ENCODE results near the gene LDB2.
"Not testable (repeated sequence)": the region's sequence is repeated elsewhere in the genome, so short reads cannot be mapped to it uniquely, and the experiment has no call there.

Gene LDB2

DNA sequence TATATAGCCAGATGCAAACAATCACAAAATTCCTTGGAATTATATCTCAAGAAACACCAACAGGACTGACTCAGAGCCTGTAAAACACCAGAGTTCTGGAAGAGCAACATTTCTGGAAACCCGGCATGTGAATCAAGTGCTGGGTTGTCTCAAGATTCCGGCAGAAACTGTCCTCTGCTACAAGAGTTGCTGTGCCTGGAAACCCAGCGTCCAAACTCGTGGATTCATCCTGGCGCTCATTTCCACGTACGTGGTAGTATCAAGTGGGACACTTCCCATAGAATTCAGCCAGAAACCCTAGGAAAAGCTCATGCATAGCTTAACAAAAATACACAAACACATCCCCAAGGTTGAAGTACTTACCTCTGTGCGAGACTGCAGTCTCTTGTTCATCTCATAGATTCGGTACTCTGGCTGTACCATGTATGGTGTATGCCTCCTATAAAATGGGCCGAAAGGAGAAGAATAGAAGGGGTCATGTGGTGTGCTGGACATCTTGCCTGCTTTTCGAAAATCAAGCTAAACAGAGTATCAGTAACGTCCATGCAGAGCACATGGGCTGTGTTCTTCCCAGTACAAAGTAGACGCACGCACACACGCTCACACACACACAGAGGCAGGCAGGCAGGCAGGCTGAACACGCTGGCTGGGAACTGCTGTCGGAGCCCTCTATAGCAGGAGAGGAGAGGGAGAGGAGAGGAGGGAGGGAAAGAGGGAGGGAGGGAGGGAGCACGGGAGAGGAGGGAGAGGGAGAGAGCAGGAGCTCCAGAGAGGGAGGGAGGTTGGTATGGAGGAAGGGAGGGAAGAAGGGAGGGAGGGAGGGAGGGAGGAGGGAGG lies at the start of gene LDB2:
TSS of gene LDB2 (minus strand) at position 655 of the 837 bp plus-strand sequence.
- TF ChIP-seq POLR2AphosphoS5 (IDR thresholded peaks at IDR 0.05; ENCODE audit: borderline replicate concordance, low read depth, low read length) (peak; percentile 24; the same call in 1 of the 2 replicates), FOXP2 (optimal IDR thresholded peaks at IDR 0.05; ENCODE audit: control extremely low read depth, extremely low read length, insufficient read depth) (no peak)
- H3K4me3 ChIP-seq = peak within 1 kb of the TSS; percentile 90
- peak within 1 kb of the TSS; percentile 86 for H3K9ac ChIP-seq (ENCODE audit: insufficient read length)
- no peaks in the 10 kb centered on the region for H3K9me3 ChIP-seq (ENCODE audit: low read depth, low read length)
- DNase-seq (ENCODE audit: low read depth, low spot score) = no peak
- peak within 1 kb of the TSS; percentile 64 for H3K27ac ChIP-seq
- H3K36me3 ChIP-seq (ENCODE audit: insufficient read depth, low read length) = no peaks in the 10 kb centered on the region

DNA sequence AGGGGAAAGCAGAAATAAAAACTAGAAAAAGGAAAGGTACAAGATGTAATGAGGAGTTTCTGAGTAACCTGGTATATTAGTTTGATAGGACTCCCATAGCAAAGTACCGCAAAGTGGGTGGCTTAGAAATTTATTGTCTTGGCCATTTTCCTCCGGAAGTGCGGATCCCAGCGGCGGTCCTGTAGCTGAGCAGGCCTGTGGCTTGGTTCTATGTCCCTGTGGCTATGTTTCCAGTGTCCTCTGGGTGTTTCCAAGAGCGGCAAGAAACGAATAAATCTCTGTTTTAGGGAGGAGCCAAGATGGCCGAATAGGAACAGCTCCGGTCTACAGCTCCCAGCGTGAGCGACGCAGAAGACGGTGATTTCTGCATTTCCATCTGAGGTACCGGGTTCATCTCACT lies 44.0 kb upstream of the LDB2 start:
- H3K27ac ChIP-seq = no peak overlapping the region
- no peak overlapping the region for H3K4me3 ChIP-seq
- no peak for TF ChIP-seq POLR2AphosphoS5 (IDR thresholded peaks at IDR 0.05; ENCODE audit: borderline replicate concordance, low read depth, low read length)
- no peak for TF ChIP-seq FOXP2 (optimal IDR thresholded peaks at IDR 0.05; ENCODE audit: control extremely low read depth, extremely low read length, insufficient read depth)
- no peak for TF ChIP-seq EZH2 (IDR thresholded peaks at IDR 0.05)

DNA sequence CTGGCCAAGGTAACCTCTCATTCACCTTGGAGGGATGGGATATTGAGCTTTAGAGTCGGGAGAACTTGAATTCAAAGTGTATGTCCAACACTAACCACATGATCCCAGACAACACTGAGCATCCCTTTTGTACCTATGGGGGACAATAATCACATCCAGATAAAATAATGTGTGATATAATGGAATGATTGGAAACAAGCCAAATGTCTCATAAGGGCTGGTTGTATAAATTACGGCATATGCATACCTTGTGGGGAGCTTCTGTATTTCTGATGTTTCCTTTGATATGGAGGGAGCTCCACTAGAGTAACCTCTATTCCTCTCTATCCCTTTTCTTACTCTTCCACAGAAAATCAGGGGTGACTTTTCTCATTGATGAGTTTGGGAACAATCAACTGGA lies 40.7 kb upstream of the LDB2 start:
- Histone ChIP-seq H3K9me3 (ENCODE audit: low read depth, low read length) (no peaks in the 10 kb centered on the region), H3K36me3 (ENCODE audit: insufficient read depth, low read length) (no peaks in the 10 kb centered on the region), H3K9ac (ENCODE audit: insufficient read length) (no peak overlapping the region), H3K4me3 (no peak overlapping the region), H3K27ac (no peak overlapping the region)
- DNase-seq (ENCODE audit: low read depth, low spot score) = no peak
- no peak for TF ChIP-seq FOXP2 (optimal IDR thresholded peaks at IDR 0.05; ENCODE audit: control extremely low read depth, extremely low read length, insufficient read depth)
- TF ChIP-seq EZH2 (IDR thresholded peaks at IDR 0.05) = no peak
- no peak for TF ChIP-seq POLR2AphosphoS5 (IDR thresholded peaks at IDR 0.05; ENCODE audit: borderline replicate concordance, low read depth, low read length)

More for the DNA sequence above, 44.0 kb upstream of the LDB2 start:
- H3K9me3 ChIP-seq (ENCODE audit: low read depth, low read length) = no peaks in the 10 kb centered on the region
- no peak overlapping the region for H3K9ac ChIP-seq (ENCODE audit: insufficient read length)
- DNase-seq (ENCODE audit: low read depth, low spot score) = no peak
- H3K36me3 ChIP-seq (ENCODE audit: insufficient read depth, low read length) = no peaks in the 10 kb centered on the region

DNA sequence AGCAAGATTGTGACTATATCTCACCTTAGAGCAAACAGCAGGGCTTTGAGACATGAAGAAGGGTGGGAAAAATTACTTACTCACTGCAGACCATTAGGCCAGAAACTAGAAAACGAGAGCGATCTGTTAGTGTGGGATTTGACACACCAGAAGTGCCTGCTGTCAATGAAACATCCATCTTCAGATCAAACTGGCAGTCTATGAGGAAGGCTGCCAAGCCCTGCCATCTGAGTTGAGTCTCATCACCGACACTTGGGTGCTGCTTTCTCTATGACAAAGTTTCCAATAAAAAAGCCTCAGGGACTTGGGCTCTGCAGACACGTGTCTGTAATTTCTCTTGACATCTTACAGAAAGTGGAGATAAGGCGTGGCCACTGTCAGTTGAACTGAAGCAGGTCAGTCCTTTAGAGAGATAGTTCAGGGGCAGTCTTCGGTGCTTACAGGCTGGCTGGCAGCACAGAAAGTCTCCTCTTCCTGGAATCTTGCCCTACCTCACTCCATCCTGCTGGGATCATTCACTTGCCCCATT lies 40.1 kb upstream of the LDB2 start:
- Histone ChIP-seq H3K9ac (ENCODE audit: insufficient read length) (no peak overlapping the region), H3K4me3 (no peak overlapping the region), H3K27ac (no peak overlapping the region), H3K9me3 (ENCODE audit: low read depth, low read length) (no peaks in the 10 kb centered on the region), H3K36me3 (ENCODE audit: insufficient read depth, low read length) (no peaks in the 10 kb centered on the region)
- TF ChIP-seq POLR2AphosphoS5 (IDR thresholded peaks at IDR 0.05; ENCODE audit: borderline replicate concordance, low read depth, low read length) = no peak
- no peak for TF ChIP-seq FOXP2 (optimal IDR thresholded peaks at IDR 0.05; ENCODE audit: control extremely low read depth, extremely low read length, insufficient read depth)
- no peak for TF ChIP-seq EZH2 (IDR thresholded peaks at IDR 0.05)
- DNase-seq (ENCODE audit: low read depth, low spot score) = no peak

DNA sequence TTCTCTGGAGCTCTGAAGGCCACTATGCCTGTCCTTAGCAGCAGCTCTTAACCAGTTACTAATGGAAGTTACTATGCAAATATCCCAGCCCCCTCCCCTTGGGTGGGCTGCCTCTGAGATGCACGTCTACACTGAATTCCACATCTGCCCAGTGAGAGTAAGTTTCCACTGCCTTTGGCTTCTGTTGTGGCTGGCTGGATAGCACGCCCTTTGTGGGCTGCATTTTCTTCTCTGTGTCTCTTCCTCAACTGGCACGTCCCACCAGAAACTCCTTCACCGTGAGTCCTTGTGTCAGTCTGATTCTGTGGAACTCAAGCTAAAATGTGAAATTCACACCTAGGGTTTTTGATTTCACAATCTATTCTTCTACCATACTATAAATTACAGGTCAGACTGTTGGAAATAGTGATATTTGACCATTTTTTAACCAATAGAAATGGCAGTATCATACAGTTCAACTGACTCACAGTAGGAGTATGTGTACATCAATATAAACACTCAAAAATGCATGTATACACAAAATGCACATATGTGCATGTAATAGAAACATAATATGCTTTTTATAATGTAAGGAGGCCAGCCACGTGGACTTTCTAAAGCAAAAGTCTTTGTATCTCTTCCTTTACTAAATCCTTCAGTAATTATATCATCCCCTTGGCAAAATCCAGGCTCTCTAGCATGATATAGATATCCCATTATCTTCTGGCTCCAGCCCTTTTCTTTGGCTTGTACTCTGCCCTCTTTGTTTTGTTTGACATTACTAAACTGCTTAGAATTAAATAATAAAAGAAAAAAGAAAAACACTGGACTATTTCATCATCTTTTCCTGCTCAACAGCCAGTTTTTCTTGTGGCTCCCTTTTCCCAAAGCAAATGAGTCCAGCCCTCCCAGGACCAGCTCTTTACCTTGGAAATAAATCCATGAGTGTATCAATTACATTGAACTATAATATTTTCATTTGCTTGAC lies 33.2 kb upstream of the LDB2 start:
- no peak for TF ChIP-seq FOXP2 (optimal IDR thresholded peaks at IDR 0.05; ENCODE audit: control extremely low read depth, extremely low read length, insufficient read depth)
- no peak for TF ChIP-seq POLR2AphosphoS5 (IDR thresholded peaks at IDR 0.05; ENCODE audit: borderline replicate concordance, low read depth, low read length)
- no peak for TF ChIP-seq EZH2 (IDR thresholded peaks at IDR 0.05)

DNA sequence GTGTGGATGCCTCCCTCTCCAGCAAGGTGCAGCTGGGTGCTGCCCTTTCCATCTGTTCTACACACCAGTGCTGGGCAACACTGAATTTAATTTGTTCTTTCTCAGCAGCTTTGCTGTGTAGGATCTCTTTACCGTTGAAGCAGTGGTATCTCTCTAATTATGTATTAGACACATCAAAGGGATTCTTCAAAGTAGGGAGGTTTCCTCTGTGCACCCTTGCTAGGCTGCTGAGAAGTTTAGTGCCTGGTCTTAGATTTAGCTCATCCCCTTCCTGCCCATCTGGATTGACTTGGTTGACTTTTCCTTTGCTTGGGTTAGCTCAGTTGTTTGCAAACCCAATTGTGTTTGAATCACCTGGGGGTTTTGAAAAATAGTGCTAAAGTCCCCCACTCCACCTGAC lies 27.8 kb upstream of the LDB2 start:
- H3K9me3 ChIP-seq (ENCODE audit: low read depth, low read length) = no peaks in the 10 kb centered on the region
- H3K36me3 ChIP-seq (ENCODE audit: insufficient read depth, low read length) = no peaks in the 10 kb centered on the region
- no peak overlapping the region for H3K4me3 ChIP-seq
- H3K27ac ChIP-seq = no peak overlapping the region
- no peak overlapping the region for H3K9ac ChIP-seq (ENCODE audit: insufficient read length)
- no peak for DNase-seq (ENCODE audit: low read depth, low spot score)
- no peak for TF ChIP-seq POLR2AphosphoS5 (IDR thresholded peaks at IDR 0.05; ENCODE audit: borderline replicate concordance, low read depth, low read length)
- TF ChIP-seq FOXP2 (optimal IDR thresholded peaks at IDR 0.05; ENCODE audit: control extremely low read depth, extremely low read length, insufficient read depth) = no peak

More for the DNA sequence above, 33.2 kb upstream of the LDB2 start:
- H3K9ac ChIP-seq (ENCODE audit: insufficient read length) = no peak overlapping the region
- H3K36me3 ChIP-seq (ENCODE audit: insufficient read depth, low read length) = no peaks in the 10 kb centered on the region
- H3K27ac ChIP-seq = no peak overlapping the region
- no peaks in the 10 kb centered on the region for H3K9me3 ChIP-seq (ENCODE audit: low read depth, low read length)
- DNase-seq (ENCODE audit: low read depth, low spot score) = no peak
- H3K4me3 ChIP-seq = no peak overlapping the region

DNA sequence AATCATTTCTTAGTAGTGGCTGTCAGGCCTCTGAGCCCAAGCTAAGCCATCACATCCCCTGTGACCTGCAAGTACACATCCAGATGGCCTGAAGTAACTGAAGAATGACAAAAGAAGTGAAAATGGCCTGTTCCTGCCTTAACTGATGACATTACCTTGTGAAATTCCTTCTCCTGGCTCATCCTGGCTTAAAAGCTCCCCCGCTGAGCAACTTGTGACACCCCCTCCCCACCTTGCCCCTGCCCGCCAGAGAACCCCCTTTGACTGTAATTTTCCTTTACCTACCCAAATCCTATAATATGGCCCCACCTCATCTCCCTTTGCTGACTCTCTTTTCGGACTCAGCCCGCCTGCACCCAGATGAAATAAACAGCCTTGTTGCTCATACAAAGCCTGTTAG lies 20.3 kb upstream of the LDB2 start:
- H3K9me3 ChIP-seq (ENCODE audit: low read depth, low read length); H3K4me3 ChIP-seq; H3K9ac ChIP-seq (ENCODE audit: insufficient read length); H3K27ac ChIP-seq; H3K36me3 ChIP-seq (ENCODE audit: insufficient read depth, low read length); DNase-seq (ENCODE audit: low read depth, low spot score): not testable (repeated sequence)

DNA sequence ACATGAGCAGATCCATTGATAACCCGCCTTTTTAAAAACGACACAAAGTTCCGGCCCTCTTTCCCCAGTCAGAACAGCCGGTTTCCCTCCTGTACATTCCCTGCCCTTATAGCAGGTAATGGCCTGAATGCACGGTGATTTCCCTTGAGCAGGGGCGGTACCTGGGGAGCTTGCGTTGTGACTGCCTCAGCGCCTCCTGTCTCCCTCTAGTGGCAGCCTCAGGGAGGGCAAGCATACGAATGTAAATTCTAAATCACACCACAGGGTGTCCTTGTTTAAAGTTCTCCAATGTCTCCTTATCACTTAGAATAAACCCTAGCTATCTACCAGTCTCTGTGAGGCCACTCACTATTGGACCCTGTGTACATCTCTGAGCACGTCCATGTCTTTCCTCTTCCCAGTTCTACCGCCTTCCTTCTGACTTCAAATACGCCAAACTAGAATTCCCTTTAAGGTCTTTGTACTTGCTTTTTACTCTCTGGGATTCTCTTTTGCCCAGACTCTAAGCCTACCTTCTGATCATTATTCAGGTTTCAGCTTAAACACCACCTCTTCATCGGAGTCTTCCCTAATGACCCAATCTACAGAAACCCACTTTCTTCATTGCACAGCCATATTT lies 18.4 kb upstream of the LDB2 start:
- H3K36me3 ChIP-seq (ENCODE audit: insufficient read depth, low read length) = no peaks in the 10 kb centered on the region
- H3K9me3 ChIP-seq (ENCODE audit: low read depth, low read length) = no peaks in the 10 kb centered on the region
- no peak overlapping the region for H3K4me3 ChIP-seq
- TF ChIP-seq EZH2 (IDR thresholded peaks at IDR 0.05) (no peak), POLR2AphosphoS5 (IDR thresholded peaks at IDR 0.05; ENCODE audit: borderline replicate concordance, low read depth, low read length) (no peak), FOXP2 (optimal IDR thresholded peaks at IDR 0.05; ENCODE audit: control extremely low read depth, extremely low read length, insufficient read depth) (no peak)
- no peak overlapping the region for H3K27ac ChIP-seq
- H3K9ac ChIP-seq (ENCODE audit: insufficient read length) = no peak overlapping the region
- DNase-seq (ENCODE audit: low read depth, low spot score) = no peak
